Panc1 (cell line): ENCODE data around the gene UBE2QL1. TPM values are rescaled to one million over a fixed set of nuclear protein-coding genes. Genes with fewer than 3 reads are reported as not detected.

ENCODE experiments used
- ATAC-seq: fragments of 200-7000 bp; cut with Tn5 transposase; 2 replicates; pipeline ENCODE4 v1.9.1; 2020; ENCODE audit warnings: mild to moderate bottlenecking, moderate library complexity
- BruUV-seq: library from RNA; stranded (reverse); fragments of 400-500 nt; replicated peaks from 2 replicates; lab custom pipeline; 2021; lab: Mats Ljungman, UMichigan
- CTCF ChIA-PET: fragments of 300-600 bp; sonication (Branson Sonifier 250); formaldehyde crosslinking; loops from one replicate; lab custom pipeline; 2022; ENCODE audit warnings: antibody characterized with exemption; lab: Charles Lee
- POLR2A ChIA-PET: fragments of 300-600 bp; sonication (Branson Sonifier 250); formaldehyde crosslinking; loops from one replicate; lab custom pipeline; 2022; ENCODE audit warnings: antibody characterized with exemption; lab: Charles Lee
- DNase-seq: peaks from one replicate; pipeline ENCODE4 v3.0.0-alpha.2; 2010; ENCODE audit warnings: low read depth, low spot score
- H3K27ac ChIP-seq: 2 replicates; pipeline ENCODE4 v1.5.1; 2011; ENCODE audit warnings: mild to moderate bottlenecking, low read length, inconsistent platforms
- H3K27me3 ChIP-seq: fragments of 200-500 bp; sonication (Bioruptor generic); 2 replicates; pipeline ENCODE4 v1.6.0; 2014; ENCODE audit warnings: low read length, inconsistent platforms; ENCODE audit not compliant: control insufficient read depth, insufficient read depth
- H3K36me3 ChIP-seq: fragments of 200-500 bp; sonication (Bioruptor generic); 2 replicates; pipeline ENCODE4 v1.5.1; 2014; ENCODE audit warnings: inconsistent platforms, mild to moderate bottlenecking, low read length, moderate library complexity; ENCODE audit not compliant: control insufficient read depth, insufficient read depth
- H3K4me1 ChIP-seq: 2 replicates; pipeline ENCODE4 v1.5.1; 2011; ENCODE audit warnings: inconsistent platforms, mild to moderate bottlenecking, low read length, moderate library complexity; ENCODE audit not compliant: control insufficient read depth, insufficient read depth
- H3K4me3 ChIP-seq, 2 experiments: 2 replicates each; pipeline ENCODE4 v1.5.1; 2011 to 2012; ENCODE audit warnings: low read depth in 2 of 2, low read length in 2 of 2, mild to moderate bottlenecking in 2 of 2, inconsistent platforms in 1 of 2, moderate library complexity in 1 of 2
- H3K9me3 ChIP-seq: fragments of 200-500 bp; sonication (Bioruptor generic); 2 replicates; pipeline ENCODE4 v1.5.1; 2014; ENCODE audit warnings: low read depth, mild to moderate bottlenecking, inconsistent platforms, low read length, moderate library complexity; ENCODE audit not compliant: control insufficient read depth, insufficient read depth
- CTCF ChIP-seq: fragments of 450-650 bp; IDR thresholded peaks from 2 replicates; pipeline ENCODE4 v1.5.1; 2017; ENCODE audit warnings: mild to moderate bottlenecking
- POLR2AphosphoS5 ChIP-seq: IDR thresholded peaks from 2 replicates; pipeline ENCODE4 v1.6.1; 2012; ENCODE audit warnings: mild to moderate bottlenecking, low read depth, low read length, moderate library complexity
- SIN3A ChIP-seq: IDR thresholded peaks from 2 replicates; pipeline ENCODE4 v1.6.1; 2012; ENCODE audit warnings: low read depth, mild to moderate bottlenecking, low read length, moderate library complexity, borderline replicate concordance; ENCODE audit not compliant: insufficient read depth
- TCF7L2 ChIP-seq: IDR thresholded peaks from 2 replicates; pipeline ENCODE4 v1.6.1; 2011; ENCODE audit warnings: mild to moderate bottlenecking, low read depth, low read length, inconsistent platforms
- in situ Hi-C: cut with HindIII; loops from 2 replicates; pipeline ENCODE4 v1.10.0; 2016; ENCODE audit warnings: low sequenced_read_pairs, low pct_unique_long_range_greater_than_20kb
- intact Hi-C: fragments of 100-400 bp; cut with micrococcal nuclease; formaldehyde crosslinking; loops from one replicate; pipeline ENCODE4 v1.10.0; 2022; ENCODE audit not compliant: unreplicated experiment
- total RNA-seq: library from RNA; stranded (reverse); gene quantifications from one replicate; pipeline ENCODE4 v1.2.1, GENCODE V29; 2021; ENCODE audit not compliant: unreplicated experiment
- TF ChIP-seq, protein P1 (sequence below), 2 experiments: IDR thresholded peaks; 2 replicates each; pipeline ENCODE4 v1.6.1; 2011 to 2012; ENCODE audit warnings: low read depth in 2 of 2, control low read depth in 1 of 2, low read length in 1 of 2, mild to moderate bottlenecking in 1 of 2, moderate library complexity in 1 of 2; ENCODE audit not compliant: insufficient read depth in 1 of 2

UBE2QL1 gene
- total RNA-seq, 1 experiment from 2014 or later = not detected

DNA sequence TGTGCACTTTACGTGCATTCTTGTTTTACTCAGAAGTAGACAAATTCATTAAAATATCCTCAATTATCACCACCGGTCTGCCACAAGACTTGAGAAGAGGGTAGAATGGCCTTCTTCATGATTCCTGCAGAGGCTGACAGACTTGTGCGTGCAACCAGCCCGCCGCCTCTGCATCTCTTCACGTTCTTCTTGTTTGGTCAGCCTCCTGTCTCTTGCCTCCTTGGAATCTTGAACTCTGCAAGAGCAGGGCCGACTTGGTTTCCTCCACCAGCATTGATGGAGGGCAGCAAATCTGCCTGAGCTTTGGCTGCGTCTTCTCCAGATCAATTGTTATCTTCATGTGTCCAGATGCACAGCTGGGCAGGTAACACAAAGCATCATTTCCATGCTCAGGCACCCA is 20.2 kb downstream of the UBE2QL1 start:
- no peaks in the 10 kb centered on the region for H3K4me1 ChIP-seq
- BruUV-seq = no TSS peak
- no peaks in the 10 kb centered on the region for H3K27me3 ChIP-seq
- no peak overlapping the region for H3K27ac ChIP-seq
- no peaks in the 10 kb centered on the region for H3K36me3 ChIP-seq
- in situ Hi-C loops = no loop called here
- no peak for ATAC-seq
- H3K9me3 ChIP-seq = no peaks in the 10 kb centered on the region
- POLR2A ChIA-PET = no interaction called here
- CTCF ChIA-PET = interaction anchor here (0.5 kb wide), 1 partner anchor 95 kb away, joined by 3 read pairs; no protein-coding TSS in a partner anchor
- H3K4me3 ChIP-seq = no peak overlapping the region
- intact Hi-C loops = no loop called here
- no peak for DNase-seq
- TF ChIP-seq SIN3A (no peak), CTCF (no peak), TCF7L2 (no peak), POLR2AphosphoS5 (no peak)
- TF ChIP-seq, protein P1, sequence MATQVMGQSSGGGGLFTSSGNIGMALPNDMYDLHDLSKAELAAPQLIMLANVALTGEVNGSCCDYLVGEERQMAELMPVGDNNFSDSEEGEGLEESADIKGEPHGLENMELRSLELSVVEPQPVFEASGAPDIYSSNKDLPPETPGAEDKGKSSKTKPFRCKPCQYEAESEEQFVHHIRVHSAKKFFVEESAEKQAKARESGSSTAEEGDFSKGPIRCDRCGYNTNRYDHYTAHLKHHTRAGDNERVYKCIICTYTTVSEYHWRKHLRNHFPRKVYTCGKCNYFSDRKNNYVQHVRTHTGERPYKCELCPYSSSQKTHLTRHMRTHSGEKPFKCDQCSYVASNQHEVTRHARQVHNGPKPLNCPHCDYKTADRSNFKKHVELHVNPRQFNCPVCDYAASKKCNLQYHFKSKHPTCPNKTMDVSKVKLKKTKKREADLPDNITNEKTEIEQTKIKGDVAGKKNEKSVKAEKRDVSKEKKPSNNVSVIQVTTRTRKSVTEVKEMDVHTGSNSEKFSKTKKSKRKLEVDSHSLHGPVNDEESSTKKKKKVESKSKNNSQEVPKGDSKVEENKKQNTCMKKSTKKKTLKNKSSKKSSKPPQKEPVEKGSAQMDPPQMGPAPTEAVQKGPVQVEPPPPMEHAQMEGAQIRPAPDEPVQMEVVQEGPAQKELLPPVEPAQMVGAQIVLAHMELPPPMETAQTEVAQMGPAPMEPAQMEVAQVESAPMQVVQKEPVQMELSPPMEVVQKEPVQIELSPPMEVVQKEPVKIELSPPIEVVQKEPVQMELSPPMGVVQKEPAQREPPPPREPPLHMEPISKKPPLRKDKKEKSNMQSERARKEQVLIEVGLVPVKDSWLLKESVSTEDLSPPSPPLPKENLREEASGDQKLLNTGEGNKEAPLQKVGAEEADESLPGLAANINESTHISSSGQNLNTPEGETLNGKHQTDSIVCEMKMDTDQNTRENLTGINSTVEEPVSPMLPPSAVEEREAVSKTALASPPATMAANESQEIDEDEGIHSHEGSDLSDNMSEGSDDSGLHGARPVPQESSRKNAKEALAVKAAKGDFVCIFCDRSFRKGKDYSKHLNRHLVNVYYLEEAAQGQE (IDR thresholded peaks at IDR 0.05; ENCODE audit: insufficient read depth in 1 of 2, low read depth in 2 of 2, low read length in 1 of 2) = no peak

DNA sequence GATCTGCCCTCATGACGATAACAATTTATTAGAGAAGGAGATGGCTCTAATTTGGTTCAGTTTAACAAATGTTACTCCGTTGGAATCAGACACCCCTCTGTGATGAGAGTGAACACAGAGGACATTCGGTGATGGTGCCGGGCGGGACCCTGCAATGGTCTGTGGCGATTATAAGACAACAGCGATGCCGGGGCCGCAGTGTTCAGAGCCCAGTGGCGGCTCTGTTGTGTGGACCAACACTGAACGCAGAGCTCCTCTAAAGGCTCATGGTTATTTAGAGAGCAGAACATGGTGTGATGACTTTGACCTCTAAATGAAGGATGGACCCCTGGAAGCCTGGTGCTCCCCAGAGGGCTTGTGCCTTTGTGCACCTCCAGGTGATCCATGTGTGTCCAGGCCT is 21.2 kb downstream of the UBE2QL1 start:
- TF ChIP-seq POLR2AphosphoS5 = no peak
- TF ChIP-seq, protein P1 (IDR thresholded peaks at IDR 0.05; ENCODE audit: insufficient read depth in 1 of 2, low read depth in 2 of 2, low read length in 1 of 2) = no peak
- no peak for TF ChIP-seq CTCF
- TF ChIP-seq TCF7L2 = no peak
- TF ChIP-seq SIN3A = no peak
- Histone ChIP-seq H3K36me3 (no peaks in the 10 kb centered on the region), H3K4me1 (no peaks in the 10 kb centered on the region), H3K27ac (no peak overlapping the region), H3K9me3 (no peaks in the 10 kb centered on the region), H3K27me3 (no peaks in the 10 kb centered on the region; the same call in 1 of the 2 replicates), H3K4me3 (no peak overlapping the region)
- in situ Hi-C loops = no loop called here
- no TSS peak for BruUV-seq
- ChIA-PET CTCF (no interaction called here), POLR2A (no interaction called here)
- ATAC-seq = no peak
- DNase-seq = no peak
- intact Hi-C loops = no loop called here
